Natural killer cell (primary cell): Measurements from ENCODE around the gene KEAP1. TPM values are rescaled to one million over a fixed set of nuclear protein-coding genes. Genes with fewer than 3 reads are reported as not detected.

Experiments used
- ATAC-seq, 3 donors: fragments of 150-1000 bp in 2 of 3; fragments of 200-7000 bp in 1 of 3; cut with Tn5 transposase; 1 replicate in 1 of 3; 2 replicates in 2 of 3; pipeline ENCODE4 v1.10.0; 2021; ENCODE audit warnings: mild to moderate bottlenecking in 2 of 3, moderate library complexity in 2 of 3
- DNase-seq, 2 donors: peaks; one replicate each; pipeline versions ENCODE4 v3.0.0 to v3.0.0-alpha.2; 2013 to 2021; ENCODE audit warnings: mixed read lengths in 1 of 2
- H3K27ac ChIP-seq: one replicate; pipeline ENCODE4 v1.5.1; 2013; ENCODE audit warnings: mild to moderate bottlenecking, low read length
- H3K27me3 ChIP-seq: one replicate; pipeline ENCODE4 v1.6.1; 2013; ENCODE audit warnings: low read length; ENCODE audit not compliant: control insufficient read depth, insufficient read depth
- H3K36me3 ChIP-seq: one replicate; pipeline ENCODE4 v1.6.1; 2013; ENCODE audit warnings: low read length; ENCODE audit not compliant: control insufficient read depth, insufficient read depth
- H3K4me1 ChIP-seq: one replicate; pipeline ENCODE4 v1.6.1; 2013; ENCODE audit warnings: low read length; ENCODE audit not compliant: control insufficient read depth, insufficient read depth
- H3K4me3 ChIP-seq: one replicate; pipeline ENCODE4 v1.5.1; 2013; ENCODE audit warnings: low read length
- H3K9me3 ChIP-seq: one replicate; pipeline ENCODE4 v1.6.1; 2013; ENCODE audit warnings: low read length; ENCODE audit not compliant: control insufficient read depth, insufficient read depth
- H3K27ac Mint-ChIP-seq, 2 donors: one replicate each; pipeline ENCODE4 v1.8.0; 2022; ENCODE audit warnings: mild to moderate bottlenecking in 2 of 2, mixed read lengths in 2 of 2, moderate library complexity in 1 of 2
- H3K27me3 Mint-ChIP-seq, 2 donors: one replicate each; pipeline ENCODE4 v1.8.0; 2022; ENCODE audit warnings: low read depth in 2 of 2, mixed read lengths in 2 of 2
- H3K36me3 Mint-ChIP-seq: one replicate; pipeline ENCODE4 v1.8.0; 2022; ENCODE audit warnings: mixed read lengths
- H3K4me1 Mint-ChIP-seq, 2 donors: one replicate each; pipeline ENCODE4 v1.8.0; 2022; ENCODE audit warnings: mixed read lengths in 2 of 2
- H3K4me3 Mint-ChIP-seq: one replicate; pipeline ENCODE4 v1.8.0; 2022; ENCODE audit warnings: mild to moderate bottlenecking, moderate library complexity, mixed read lengths
- H3K9me3 Mint-ChIP-seq, 2 donors: one replicate each; pipeline ENCODE4 v1.8.0; 2022; ENCODE audit warnings: mixed read lengths in 2 of 2
- CTCF ChIP-seq: fragments of 200-600 bp; IDR thresholded peaks from one replicate; pipeline ENCODE4 v1.8.0; 2022; ENCODE audit warnings: antibody characterized with exemption
- WGBS: methylation state at CpG from one replicate; pipeline ENCODE4 v1.1.7; 2013; ENCODE audit warnings: missing lambda C conversion rate; ENCODE audit not compliant: insufficient coverage; 5-methylcytosine and 5-hydroxymethylcytosine counted together
- intact Hi-C: fragments of 100-400 bp; cut with micrococcal nuclease; formaldehyde crosslinking; loops from one replicate; pipeline ENCODE4 v1.14.2; 2022
- total RNA-seq, 4 donors: library from RNA; stranded (reverse); fragments of 120-200 nt in 1 of 4; gene quantifications; one replicate each; pipeline versions ENCODE4 v1.2.3 to v1.2.4, GENCODE V29; 2013 to 2022

The KEAP1 gene
- total RNA-seq, 3 donors from 2014 or later (not counting 1 experiment from before 2014, with no cell fraction given), result 28.1 to 39.4 (median 34.6) TPM

- TF ChIP-seq CTCF, result no peak
- Mint-ChIP-seq H3K4me1 (peaks cover 48 to 49% of the 10 kb centered on the region in 2 donors), H3K27me3 (peaks cover 0 to 3% of the 10 kb centered on the region in 2 donors), H3K36me3 (peaks cover 6% of the 10 kb centered on the region), H3K27ac (peak overlapping the region; percentile 86 to 91), H3K4me3 (peak overlapping the region; percentile 76), H3K9me3 (no peaks in the 10 kb centered on the region)
- ATAC-seq (no peak), DNase-seq (peak in 1 of 2 donors; percentile 44)
- peaks cover 2% of the 10 kb centered on the region for H3K27me3 ChIP-seq
- no peaks in the 10 kb centered on the region for H3K36me3 ChIP-seq
- H3K4me1 ChIP-seq, result peaks cover 73% of the 10 kb centered on the region
- no peaks in the 10 kb centered on the region for H3K9me3 ChIP-seq
- peak overlapping the region; percentile 89 for H3K27ac ChIP-seq
- 58% methylated on average over 15 of the region's 15 CpGs for WGBS
- intact Hi-C loops, result no loop called here
- no peak overlapping the region for H3K4me3 ChIP-seq
These were observed 17.6 kb upstream of the KEAP1 start for GRCh38 chr19:10520652-10521318.

GRCh38 chr19:10519421-10519820, 16.3 kb upstream of the KEAP1 start:
- Histone ChIP-seq H3K27ac (peak overlapping the region; percentile 89), H3K27me3 (peaks cover 2% of the 10 kb centered on the region), H3K4me3 (peak overlapping the region; percentile 97), H3K36me3 (peaks cover 8% of the 10 kb centered on the region), H3K9me3 (no peaks in the 10 kb centered on the region), H3K4me1 (peaks cover 79% of the 10 kb centered on the region)
- DNase-seq, result no peak
- H3K27me3 Mint-ChIP-seq, result peaks cover 0 to 3% of the 10 kb centered on the region in 2 donors
- intact Hi-C loops, result no loop called here
- peaks cover 53 to 54% of the 10 kb centered on the region in 2 donors for H3K4me1 Mint-ChIP-seq
- H3K36me3 Mint-ChIP-seq, result peaks cover 6% of the 10 kb centered on the region
- no peak for ATAC-seq
- 65% methylated on average over 7 of the region's 7 CpGs for WGBS
- no peak for TF ChIP-seq CTCF
- H3K9me3 Mint-ChIP-seq, result no peaks in the 10 kb centered on the region
- H3K27ac Mint-ChIP-seq, result peak overlapping the region; percentile 86 to 91
- peak overlapping the region; percentile 81 for H3K4me3 Mint-ChIP-seq

- Mint-ChIP-seq H3K27me3 (peaks cover 0 to 3% of the 10 kb centered on the region in 2 donors), H3K36me3 (peaks cover 8% of the 10 kb centered on the region), H3K4me1 (peaks cover 57 to 59% of the 10 kb centered on the region in 2 donors), H3K27ac (peak overlapping the region; percentile 86 to 91), H3K4me3 (peak overlapping the region; percentile 81), H3K9me3 (no peaks in the 10 kb centered on the region)
- Histone ChIP-seq H3K36me3 (peaks cover 11% of the 10 kb centered on the region), H3K27ac (peak overlapping the region; percentile 89), H3K4me3 (peak overlapping the region; percentile 97), H3K27me3 (peaks cover 2% of the 10 kb centered on the region), H3K9me3 (no peaks in the 10 kb centered on the region), H3K4me1 (peaks cover 79% of the 10 kb centered on the region)
- 5% methylated on average over 33 of the region's 33 CpGs for WGBS
- no peak for TF ChIP-seq CTCF
- ATAC-seq, result peak; percentile 15 to 28 (median 19)
- intact Hi-C loops, result no loop called here
- DNase-seq, result peak; percentile 72 to 73
These were observed 15.5 kb upstream of the KEAP1 start for GRCh38 chr19:10518444-10519361.
